Measurements from ENCODE around the gene GOLGA3.
"Not testable (repeated sequence)": the region's sequence is repeated elsewhere in the genome, so short reads cannot be mapped to it uniquely, and the experiment has no call there.

GOLGA3 gene

GRCh38 chr12:132809391-132809790 lies 19.3 kb downstream of the GOLGA3 start:
- not testable (repeated sequence) for DNase-seq

GRCh38 chr12:132807295-132808092 lies 21.2 kb downstream of the GOLGA3 start:
- no peak for DNase-seq

- DNase-seq = no peak
These were observed 21.8 kb downstream of the GOLGA3 start for GRCh38 chr12:132806857-132807256.

- no peak for DNase-seq
These were observed 24.2 kb downstream of the GOLGA3 start for GRCh38 chr12:132804426-132804861.

- DNase-seq = no peak
These were observed 24.8 kb downstream of the GOLGA3 start for GRCh38 chr12:132803888-132804287.

GRCh38 chr12:132803125-132803524 lies 25.5 kb downstream of the GOLGA3 start:
- no peak for DNase-seq

- no peak for DNase-seq
These were observed 26.9 kb downstream of the GOLGA3 start for GRCh38 chr12:132801741-132802140.

- no peak for DNase-seq
These were observed 29.8 kb downstream of the GOLGA3 start for GRCh38 chr12:132798836-132799235.

- DNase-seq = no peak
These were observed 30.7 kb downstream of the GOLGA3 start for GRCh38 chr12:132797820-132798570.

GRCh38 chr12:132795847-132796246 lies 32.8 kb downstream of the GOLGA3 start:
- no peak for DNase-seq

GRCh38 chr12:132791940-132792339 lies 36.7 kb downstream of the GOLGA3 start:
- DNase-seq = not testable (repeated sequence)

GRCh38 chr12:132789099-132789471 lies 39.6 kb downstream of the GOLGA3 start:
- DNase-seq = no peak

- no peak for DNase-seq
These were observed 40.1 kb downstream of the GOLGA3 start for GRCh38 chr12:132788375-132789098.

- DNase-seq = no peak
These were observed 40.8 kb downstream of the GOLGA3 start for GRCh38 chr12:132787877-132788276.

- DNase-seq = no peak
These were observed 42.5 kb downstream of the GOLGA3 start for GRCh38 chr12:132786192-132786591.

- DNase-seq = no peak
These were observed 44.1 kb downstream of the GOLGA3 start for GRCh38 chr12:132784580-132784979.

GRCh38 chr12:132783917-132784531 lies 44.6 kb downstream of the GOLGA3 start:
- DNase-seq = no peak

- DNase-seq = no peak
These were observed 46.7 kb downstream of the GOLGA3 start for GRCh38 chr12:132781938-132782337.

GRCh38 chr12:132779781-132780353 lies 48.8 kb downstream of the GOLGA3 start:
- no peak for DNase-seq

- DNase-seq = no peak
These were observed 51.1 kb downstream of the GOLGA3 start for GRCh38 chr12:132777614-132778013.

- no peak for DNase-seq
These were observed 51.7 kb downstream of the GOLGA3 start for GRCh38 chr12:132776816-132777568.

- not testable (repeated sequence) for DNase-seq
These were observed 52.4 kb downstream of the GOLGA3 start for GRCh38 chr12:132776230-132776625.

Data from T1000 (cell line).